ENCODE measurements around the gene POU3F1. TPM values are rescaled to one million over a fixed set of nuclear protein-coding genes. Genes with fewer than 3 reads are reported as not detected.
A peak's percentile ranks its signal among the peaks of the same experiment; 100 is the strongest.

POU3F1 gene
- total and polyA plus RNA-seq, 4 donors = 0.04 to 0.20 (median 0.17) TPM

- Histone ChIP-seq H3K9ac (ENCODE audit: insufficient read depth in 1 of 2, low read length in 2 of 2) (no peak overlapping the region), H3K4me3 (no peak overlapping the region), H3K36me3 (ENCODE audit: control insufficient read depth in 4 of 4, insufficient read depth in 4 of 4, low read length in 4 of 4) (no peaks in the 10 kb centered on the region), H3K4me1 (ENCODE audit: control insufficient read depth in 5 of 5, insufficient read depth in 5 of 5, low read length in 5 of 5) (peaks cover 0 to 13% (median 13%) of the 10 kb centered on the region in 5 donors), H3K9me3 (ENCODE audit: control insufficient read depth in 4 of 4, insufficient read depth in 3 of 4, low read length in 3 of 4) (no peaks in the 10 kb centered on the region), H3K27me3 (ENCODE audit: control insufficient read depth in 3 of 3, insufficient read depth in 3 of 3, low read length in 2 of 3) (peaks cover 3 to 57% (median 43%) of the 10 kb centered on the region in 3 donors), H3K27ac (ENCODE audit: low read depth in 1 of 2, low read length in 1 of 2) (no peak overlapping the region)
- WGBS, 2 donors = 82 to 88% methylated on average over 21 of the region's 21 CpGs
- TF ChIP-seq, protein P1, sequence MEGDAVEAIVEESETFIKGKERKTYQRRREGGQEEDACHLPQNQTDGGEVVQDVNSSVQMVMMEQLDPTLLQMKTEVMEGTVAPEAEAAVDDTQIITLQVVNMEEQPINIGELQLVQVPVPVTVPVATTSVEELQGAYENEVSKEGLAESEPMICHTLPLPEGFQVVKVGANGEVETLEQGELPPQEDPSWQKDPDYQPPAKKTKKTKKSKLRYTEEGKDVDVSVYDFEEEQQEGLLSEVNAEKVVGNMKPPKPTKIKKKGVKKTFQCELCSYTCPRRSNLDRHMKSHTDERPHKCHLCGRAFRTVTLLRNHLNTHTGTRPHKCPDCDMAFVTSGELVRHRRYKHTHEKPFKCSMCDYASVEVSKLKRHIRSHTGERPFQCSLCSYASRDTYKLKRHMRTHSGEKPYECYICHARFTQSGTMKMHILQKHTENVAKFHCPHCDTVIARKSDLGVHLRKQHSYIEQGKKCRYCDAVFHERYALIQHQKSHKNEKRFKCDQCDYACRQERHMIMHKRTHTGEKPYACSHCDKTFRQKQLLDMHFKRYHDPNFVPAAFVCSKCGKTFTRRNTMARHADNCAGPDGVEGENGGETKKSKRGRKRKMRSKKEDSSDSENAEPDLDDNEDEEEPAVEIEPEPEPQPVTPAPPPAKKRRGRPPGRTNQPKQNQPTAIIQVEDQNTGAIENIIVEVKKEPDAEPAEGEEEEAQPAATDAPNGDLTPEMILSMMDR (IDR thresholded peaks at IDR 0.05; ENCODE audit: control extremely low read depth, extremely low read depth) = no peak
- ATAC-seq (ENCODE audit: insufficient read depth, low FRiP score) = no peak
- no peak for DNase-seq
Observed at GRCh38 chr1:38041936-38042834, 4.4 kb downstream of the POU3F1 start.

DNA sequence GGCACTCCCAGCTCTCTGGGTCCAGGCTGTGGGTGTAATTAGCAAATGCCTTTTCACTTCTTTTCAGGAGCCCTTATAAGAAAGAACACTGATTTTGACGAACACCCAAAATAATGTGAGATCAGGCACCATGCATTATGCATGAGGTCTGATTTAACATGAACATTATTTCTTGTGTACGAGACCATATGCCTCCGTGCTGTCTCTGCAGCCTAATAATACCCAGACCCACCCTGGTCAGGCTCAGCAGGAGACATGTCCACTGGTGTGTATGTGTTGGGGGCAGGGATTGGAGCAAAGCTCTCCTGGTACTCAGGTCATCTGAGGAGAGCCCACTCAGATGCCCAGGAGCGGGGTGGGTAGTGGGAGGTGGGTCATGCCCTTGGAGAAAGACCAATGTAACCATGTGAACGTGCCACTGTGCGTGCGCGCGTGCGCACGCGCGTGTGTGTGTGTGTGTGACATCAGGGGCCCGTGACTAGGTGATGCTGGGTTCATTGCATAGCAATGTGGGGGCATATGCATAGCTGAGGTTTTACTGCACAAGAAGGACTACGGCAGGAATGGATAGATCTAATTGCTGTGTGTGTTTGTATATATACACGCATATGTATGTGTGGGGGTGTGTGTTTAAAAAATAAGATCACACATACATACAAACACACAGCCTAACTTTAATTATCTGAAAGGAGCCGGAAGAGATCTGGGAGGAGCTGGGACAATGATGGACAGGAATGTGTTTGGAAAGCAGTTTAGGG is 7.1 kb downstream of the POU3F1 start:
- ATAC-seq (ENCODE audit: insufficient read depth, low FRiP score) (no peak), DNase-seq (no peak)
- TF ChIP-seq, protein P1 (IDR thresholded peaks at IDR 0.05; ENCODE audit: control extremely low read depth, extremely low read depth) = no peak
- H3K4me1 ChIP-seq (ENCODE audit: control insufficient read depth in 5 of 5, insufficient read depth in 5 of 5, low read length in 5 of 5) = peaks cover 0 to 13% (median 2%) of the 10 kb centered on the region in 5 donors
- no peaks in the 10 kb centered on the region for H3K36me3 ChIP-seq (ENCODE audit: control insufficient read depth in 4 of 4, insufficient read depth in 4 of 4, low read length in 4 of 4)
- WGBS, 2 donors = 84 to 89% methylated on average over 17 of the region's 17 CpGs
- H3K4me3 ChIP-seq = no peak overlapping the region
- H3K9me3 ChIP-seq (ENCODE audit: control insufficient read depth in 4 of 4, insufficient read depth in 3 of 4, low read length in 3 of 4) = no peaks in the 10 kb centered on the region
- H3K27ac ChIP-seq (ENCODE audit: low read depth in 1 of 2, low read length in 1 of 2) = no peak overlapping the region
- H3K9ac ChIP-seq (ENCODE audit: insufficient read depth in 1 of 2, low read length in 2 of 2) = no peak overlapping the region
- peaks cover 3 to 47% (median 36%) of the 10 kb centered on the region in 3 donors for H3K27me3 ChIP-seq (ENCODE audit: control insufficient read depth in 3 of 3, insufficient read depth in 3 of 3, low read length in 2 of 3)

DNA sequence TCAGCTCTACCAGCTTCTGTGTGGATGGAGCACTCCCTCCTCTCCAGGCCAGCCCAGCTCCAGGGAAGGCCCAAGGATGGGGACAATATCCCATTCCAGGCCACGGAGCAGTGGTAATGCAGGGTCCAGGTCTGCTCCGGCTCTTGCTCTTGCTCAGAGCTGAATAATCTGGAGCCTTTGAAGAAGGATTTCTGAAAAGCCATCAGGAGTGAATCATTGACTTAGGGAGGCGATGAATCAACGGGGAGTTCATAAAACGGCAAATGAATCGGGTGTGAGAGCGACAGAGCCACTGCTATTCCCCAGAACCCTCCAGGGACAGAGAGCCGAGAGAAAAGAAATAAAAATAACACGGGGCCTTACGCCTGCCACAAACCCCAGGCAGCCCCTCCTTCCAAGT is 7.7 kb downstream of the POU3F1 start:
- TF ChIP-seq, protein P1 (IDR thresholded peaks at IDR 0.05; ENCODE audit: control extremely low read depth, extremely low read depth) = no peak
- Histone ChIP-seq H3K27ac (ENCODE audit: low read depth in 1 of 2, low read length in 1 of 2) (no peak overlapping the region), H3K27me3 (ENCODE audit: control insufficient read depth in 3 of 3, insufficient read depth in 3 of 3, low read length in 2 of 3) (peaks cover 3 to 41% (median 29%) of the 10 kb centered on the region in 3 donors), H3K36me3 (ENCODE audit: control insufficient read depth in 4 of 4, insufficient read depth in 4 of 4, low read length in 4 of 4) (no peaks in the 10 kb centered on the region), H3K4me3 (no peak overlapping the region), H3K9ac (ENCODE audit: insufficient read depth in 1 of 2, low read length in 2 of 2) (no peak overlapping the region), H3K4me1 (ENCODE audit: control insufficient read depth in 5 of 5, insufficient read depth in 5 of 5, low read length in 5 of 5) (peaks cover 0 to 13% (median 0%) of the 10 kb centered on the region in 5 donors), H3K9me3 (ENCODE audit: control insufficient read depth in 4 of 4, insufficient read depth in 3 of 4, low read length in 3 of 4) (no peaks in the 10 kb centered on the region)
- 84 to 92% methylated on average over 10 of the region's 10 CpGs for WGBS, 2 donors
- peak in 1 of 3 donors; percentile 49 for DNase-seq
- ATAC-seq (ENCODE audit: insufficient read depth, low FRiP score) = no peak

Data from lung (tissue), 12 donors.